A549 (cell line): ENCODE results near the gene PPM1L. TPM values are rescaled to one million over a fixed set of nuclear protein-coding genes. Genes with fewer than 3 reads are reported as not detected.

Experiments
- ATAC-seq, 2 experiments: fragments of 200-7000 bp in 1 of 2; fragments of >200 bp in 1 of 2; cut with Nextera tagmentation in 1 of 2; cut with Tn5 transposase in 1 of 2; 3 replicates each; pipeline versions ENCODE4 v1.8.0 to v1.9.1; 2018 to 2020; ENCODE audit warnings: mild to moderate bottlenecking in 1 of 2, moderate library complexity in 1 of 2
- CTCF ChIA-PET: fragments of 300-600 bp; sonication (Branson Sonifier 250); formaldehyde crosslinking; extraction: SDS; loops from one replicate; lab custom pipeline; 2021; ENCODE audit warnings: antibody characterized with exemption, inconsistent platforms; lab: Yijun Ruan, JAX
- POLR2A ChIA-PET: fragments of 350-600 bp; formaldehyde crosslinking; extraction: SDS; loops from one replicate; lab custom pipeline; 2021; ENCODE audit warnings: antibody characterized with exemption, inconsistent platforms; lab: Yijun Ruan, JAX
- DNase-seq, 2 experiments: peaks; one replicate each; pipeline versions ENCODE4 v3.0.0 to v3.0.0-alpha.2; 2011 to 2016; ENCODE audit warnings: low read depth in 1 of 2, low spot score in 1 of 2
- FAIRE-seq: peaks from 2 replicates; lab custom pipeline; 2011; peaks lifted over from hg19 to GRCh38; lab: Jason Lieb, UNC
- H3K27ac ChIP-seq, 2 experiments: fragments of >200 bp; sonication (Bioruptor Twin); formaldehyde crosslinking; 3 replicates each; pipeline ENCODE4 v1.5.1; 2016 to 2017
- H3K4me1 ChIP-seq: fragments of >200 bp; sonication (Bioruptor Twin); formaldehyde crosslinking; 3 replicates; pipeline ENCODE4 v1.6.1; 2016
- H3K4me2 ChIP-seq: fragments of >200 bp; sonication (Bioruptor Twin); formaldehyde crosslinking; 3 replicates; pipeline ENCODE4 v1.6.1; 2016
- H3K4me3 ChIP-seq: fragments of >200 bp; sonication (Bioruptor Twin); formaldehyde crosslinking; 3 replicates; pipeline ENCODE4 v1.5.1; 2016
- H3K9me3 ChIP-seq: fragments of >200 bp; sonication (Bioruptor Twin); formaldehyde crosslinking; 3 replicates; pipeline ENCODE4 v1.6.1; 2016
- CBX2 ChIP-seq: fragments of 200-600 bp; sonication (generic); IDR thresholded peaks from 2 replicates; pipeline ENCODE4 v1.6.1; 2016; ENCODE audit warnings: low read depth, mild to moderate bottlenecking, borderline replicate concordance
- CBX8 ChIP-seq: fragments of 200-600 bp; sonication (generic); IDR thresholded peaks from 2 replicates; pipeline ENCODE4 v1.6.1; 2016
- CHD2 ChIP-seq: fragments of 150-350 bp; IDR thresholded peaks from 2 replicates; pipeline ENCODE4 v1.6.1; 2014; ENCODE audit warnings: low read length; ENCODE audit not compliant: partially characterized antibody
- EHF ChIP-seq: fragments of 250-450 bp; sonication (Bioruptor Pico); IDR thresholded peaks from 2 replicates; pipeline ENCODE4 v1.5.0; 2020; ENCODE audit warnings: mild to moderate bottlenecking
- EHMT2 ChIP-seq: fragments of 200-600 bp; sonication (generic); IDR thresholded peaks from 2 replicates; pipeline ENCODE4 v1.6.1; 2016; ENCODE audit warnings: antibody characterized with exemption, low read depth, mild to moderate bottlenecking, moderate library complexity
- FOSB ChIP-seq: fragments of 250-450 bp; sonication (Bioruptor Pico); IDR thresholded peaks from 2 replicates; pipeline ENCODE4 v1.5.0; 2020; ENCODE audit warnings: mild to moderate bottlenecking, moderate library complexity
- FOSL2 ChIP-seq, 2 experiments: fragments of 450-650 bp in 1 of 2; fragments of >200 bp in 1 of 2; sonication (Bioruptor Twin) in 1 of 2; formaldehyde crosslinking; IDR thresholded peaks; 2 replicates each; pipeline versions ENCODE4 v1.5.0 to v1.6.1; 2016 to 2020; ENCODE audit warnings: mild to moderate bottlenecking in 1 of 2, moderate library complexity in 1 of 2
- FOXS1 ChIP-seq: fragments of 250-450 bp; sonication (Bioruptor Pico); IDR thresholded peaks from 2 replicates; pipeline ENCODE4 v1.5.0; 2020; ENCODE audit warnings: mild to moderate bottlenecking, moderate library complexity
- HOXB13 ChIP-seq: fragments of 250-450 bp; sonication (Bioruptor Pico); IDR thresholded peaks from 2 replicates; pipeline ENCODE4 v1.5.0; 2020; ENCODE audit warnings: low read depth, mild to moderate bottlenecking, moderate library complexity
- HOXB5 ChIP-seq: fragments of 250-450 bp; sonication (Bioruptor Pico); IDR thresholded peaks from 2 replicates; pipeline ENCODE4 v1.5.0; 2020; ENCODE audit warnings: mild to moderate bottlenecking, moderate library complexity
- JUN ChIP-seq, 2 experiments: fragments of >200 bp; sonication (Bioruptor Twin); formaldehyde crosslinking; IDR thresholded peaks; 2 replicates in 1 of 2; 3 replicates in 1 of 2; pipeline ENCODE4 v1.6.1; 2016 to 2017
- KDM1A ChIP-seq: fragments of 200-600 bp; sonication (generic); IDR thresholded peaks from 2 replicates; pipeline ENCODE4 v1.6.1; 2016; ENCODE audit warnings: low read depth, mild to moderate bottlenecking
- MYC ChIP-seq: IDR thresholded peaks from 2 replicates; pipeline ENCODE4 v1.6.1; 2012; ENCODE audit warnings: mild to moderate bottlenecking, inconsistent platforms, low read length, improper control_type of control experiment, borderline replicate concordance
- NFE2L2 ChIP-seq: fragments of 150-350 bp; conservative IDR thresholded peaks from 2 replicates; pipeline ENCODE4 v1.6.1; 2014; ENCODE audit warnings: low read length
- NPAS2 ChIP-seq: fragments of 250-450 bp; sonication (Bioruptor Pico); IDR thresholded peaks from 2 replicates; pipeline ENCODE4 v1.8.0; 2022; ENCODE audit warnings: mild to moderate bottlenecking, moderate library complexity, borderline replicate concordance
- NR3C1 ChIP-seq: fragments of >200 bp; sonication (Bioruptor Twin); formaldehyde crosslinking; IDR thresholded peaks from 3 replicates; pipeline ENCODE4 v1.6.1; 2017
- POLR2A ChIP-seq: IDR thresholded peaks from 2 replicates; pipeline ENCODE4 v1.6.1; 2012; ENCODE audit warnings: mild to moderate bottlenecking, low read length
- RFX5 ChIP-seq: fragments of 450-650 bp; IDR thresholded peaks from 2 replicates; pipeline ENCODE4 v1.7.1; 2014; ENCODE audit warnings: antibody characterized with exemption, mild to moderate bottlenecking, moderate library complexity
- RNF2 ChIP-seq: fragments of 200-600 bp; sonication (generic); IDR thresholded peaks from 2 replicates; pipeline ENCODE4 v1.6.1; 2016; ENCODE audit warnings: low read depth, mild to moderate bottlenecking, antibody characterized with exemption, moderate library complexity, borderline replicate concordance
- TP53 ChIP-seq: fragments of 250-450 bp; sonication (Bioruptor Pico); IDR thresholded peaks from 2 replicates; pipeline ENCODE4 v1.5.0; 2021; ENCODE audit warnings: mild to moderate bottlenecking, moderate library complexity
- ZNF302 ChIP-seq: fragments of 250-450 bp; sonication (Bioruptor Pico); IDR thresholded peaks from 2 replicates; pipeline ENCODE4 v1.9.0; 2021; ENCODE audit warnings: inconsistent platforms, mild to moderate bottlenecking, moderate library complexity
- WGBS: methylation state at CpG from one replicate; pipeline ENCODE4 v1.1.6; 2017; ENCODE audit errors: missing lambda C conversion rate; 5-methylcytosine and 5-hydroxymethylcytosine counted together
- polyA plus RNA-seq, 4 experiments: library from polyadenylated mRNA; depleted of rRNA in 3 of 4; stranded (reverse); fragments of >200 nt; fragmentation: RNase III in 1 of 4; extraction: RNeasy Plus Mini Kit Qiagen cat#74134 plus additional on column Dnase treatment in 1 of 4; gene quantifications; 2 replicates in 3 of 4; 3 replicates in 1 of 4; pipeline ENCODE4 v1.2.3, GENCODE V29; 2011 to 2017
- TF ChIP-seq, protein P1 (sequence below): fragments of 450-650 bp; IDR thresholded peaks from 2 replicates; pipeline ENCODE4 v1.6.1; 2014; ENCODE audit warnings: antibody characterized with exemption
- TF ChIP-seq, protein P2 (sequence below): fragments of 250-450 bp; sonication (Bioruptor Pico); IDR thresholded peaks from 2 replicates; pipeline ENCODE4 v1.5.0; 2021; ENCODE audit warnings: mild to moderate bottlenecking, moderate library complexity, borderline replicate concordance
- TF ChIP-seq, protein P3 (sequence below): fragments of 150-350 bp; IDR thresholded peaks from 2 replicates; pipeline ENCODE4 v1.6.1; 2014; ENCODE audit warnings: low read depth, mild to moderate bottlenecking, low read length

Gene PPM1L
- polyA plus RNA-seq, 2 of the 4 experiments (the other 2 are of a cell fraction) = 0.27 to 0.45 TPM

DNA sequence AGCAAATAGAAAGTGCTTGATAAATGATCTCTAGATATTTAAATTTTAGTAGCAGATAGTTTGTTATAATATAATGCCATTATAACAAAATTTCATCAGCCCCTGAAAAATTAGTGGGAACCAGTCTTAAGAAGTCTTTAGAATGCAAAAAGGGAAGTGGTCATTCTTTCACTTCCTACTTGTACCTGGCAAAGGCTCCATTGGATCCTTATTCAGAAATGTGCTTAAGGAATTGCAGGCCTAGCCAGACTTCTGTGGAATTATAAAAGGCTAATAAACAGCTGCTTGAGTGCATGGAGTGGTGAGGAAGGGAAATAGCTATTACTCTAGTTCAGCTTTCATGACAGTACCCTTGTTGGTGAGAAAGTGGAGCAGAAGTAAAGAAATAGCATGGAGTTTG is 24.2 kb downstream of the PPM1L start (continued):
- no peak for TF ChIP-seq RNF2
- TF ChIP-seq TP53 (CRISPR knock-in tag) = no peak
- no peak for TF ChIP-seq KDM1A
- no peak for TF ChIP-seq POLR2A
- no peak for TF ChIP-seq CHD2
- TF ChIP-seq EHF (CRISPR knock-in tag) = no peak

DNA sequence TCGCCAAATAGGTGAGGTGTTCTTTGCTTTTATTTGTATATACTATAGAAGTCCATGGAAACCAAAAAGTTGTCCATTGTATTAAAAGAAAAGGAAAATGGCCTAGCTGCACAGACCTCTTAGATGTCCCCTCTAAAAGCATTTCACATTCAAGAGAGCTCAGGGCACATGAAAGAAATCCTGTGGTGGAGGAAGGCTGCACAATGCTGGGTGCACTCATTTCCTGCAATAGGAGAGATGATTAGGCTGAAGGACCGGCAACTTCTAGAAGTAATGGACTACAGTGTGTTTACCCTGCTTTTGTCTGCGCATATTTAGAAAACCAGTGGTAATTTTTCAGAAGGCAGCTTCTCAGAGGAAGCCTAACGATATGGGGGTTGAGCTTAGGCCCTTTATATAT is 25.4 kb downstream of the PPM1L start:
- H3K9me3 ChIP-seq = no peaks in the 10 kb centered on the region
- H3K27ac ChIP-seq = no peak overlapping the region
- DNase-seq (no peak), FAIRE-seq (no peak), ATAC-seq (no peak)
- TF ChIP-seq HOXB13 (CRISPR knock-in tag) (no peak), HOXB5 (CRISPR knock-in tag) (no peak), FOSB (CRISPR knock-in tag) (no peak), CBX2 (no peak), JUN (IDR thresholded peaks at IDR 0.05) (no peak), NR3C1 (no peak), EHF (CRISPR knock-in tag) (no peak)
- TF ChIP-seq, protein P1, sequence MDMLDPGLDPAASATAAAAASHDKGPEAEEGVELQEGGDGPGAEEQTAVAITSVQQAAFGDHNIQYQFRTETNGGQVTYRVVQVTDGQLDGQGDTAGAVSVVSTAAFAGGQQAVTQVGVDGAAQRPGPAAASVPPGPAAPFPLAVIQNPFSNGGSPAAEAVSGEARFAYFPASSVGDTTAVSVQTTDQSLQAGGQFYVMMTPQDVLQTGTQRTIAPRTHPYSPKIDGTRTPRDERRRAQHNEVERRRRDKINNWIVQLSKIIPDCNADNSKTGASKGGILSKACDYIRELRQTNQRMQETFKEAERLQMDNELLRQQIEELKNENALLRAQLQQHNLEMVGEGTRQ = no peak
- TF ChIP-seq, protein P2, sequence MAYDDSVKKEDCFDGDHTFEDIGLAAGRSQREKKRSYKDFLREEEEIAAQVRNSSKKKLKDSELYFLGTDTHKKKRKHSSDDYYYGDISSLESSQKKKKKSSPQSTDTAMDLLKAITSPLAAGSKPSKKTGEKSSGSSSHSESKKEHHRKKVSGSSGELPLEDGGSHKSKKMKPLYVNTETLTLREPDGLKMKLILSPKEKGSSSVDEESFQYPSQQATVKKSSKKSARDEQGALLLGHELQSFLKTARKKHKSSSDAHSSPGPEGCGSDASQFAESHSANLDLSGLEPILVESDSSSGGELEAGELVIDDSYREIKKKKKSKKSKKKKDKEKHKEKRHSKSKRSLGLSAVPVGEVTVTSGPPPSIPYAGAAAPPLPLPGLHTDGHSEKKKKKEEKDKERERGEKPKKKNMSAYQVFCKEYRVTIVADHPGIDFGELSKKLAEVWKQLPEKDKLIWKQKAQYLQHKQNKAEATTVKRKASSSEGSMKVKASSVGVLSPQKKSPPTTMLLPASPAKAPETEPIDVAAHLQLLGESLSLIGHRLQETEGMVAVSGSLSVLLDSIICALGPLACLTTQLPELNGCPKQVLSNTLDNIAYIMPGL (CRISPR knock-in tag) = no peak
- TF ChIP-seq, protein P3, sequence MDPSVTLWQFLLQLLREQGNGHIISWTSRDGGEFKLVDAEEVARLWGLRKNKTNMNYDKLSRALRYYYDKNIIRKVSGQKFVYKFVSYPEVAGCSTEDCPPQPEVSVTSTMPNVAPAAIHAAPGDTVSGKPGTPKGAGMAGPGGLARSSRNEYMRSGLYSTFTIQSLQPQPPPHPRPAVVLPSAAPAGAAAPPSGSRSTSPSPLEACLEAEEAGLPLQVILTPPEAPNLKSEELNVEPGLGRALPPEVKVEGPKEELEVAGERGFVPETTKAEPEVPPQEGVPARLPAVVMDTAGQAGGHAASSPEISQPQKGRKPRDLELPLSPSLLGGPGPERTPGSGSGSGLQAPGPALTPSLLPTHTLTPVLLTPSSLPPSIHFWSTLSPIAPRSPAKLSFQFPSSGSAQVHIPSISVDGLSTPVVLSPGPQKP = no peak
- ChIA-PET CTCF (interaction anchor here (1.1 kb wide), 1 partner anchor 17 kb away, joined by 3 read pairs; no protein-coding TSS in a partner anchor), POLR2A (no interaction called here)
- no peak overlapping the region for H3K4me3 ChIP-seq
- WGBS = 63% methylated on average over 4 of the region's 4 CpGs
- no peaks in the 10 kb centered on the region for H3K4me1 ChIP-seq
- H3K4me2 ChIP-seq = no peak overlapping the region

DNA sequence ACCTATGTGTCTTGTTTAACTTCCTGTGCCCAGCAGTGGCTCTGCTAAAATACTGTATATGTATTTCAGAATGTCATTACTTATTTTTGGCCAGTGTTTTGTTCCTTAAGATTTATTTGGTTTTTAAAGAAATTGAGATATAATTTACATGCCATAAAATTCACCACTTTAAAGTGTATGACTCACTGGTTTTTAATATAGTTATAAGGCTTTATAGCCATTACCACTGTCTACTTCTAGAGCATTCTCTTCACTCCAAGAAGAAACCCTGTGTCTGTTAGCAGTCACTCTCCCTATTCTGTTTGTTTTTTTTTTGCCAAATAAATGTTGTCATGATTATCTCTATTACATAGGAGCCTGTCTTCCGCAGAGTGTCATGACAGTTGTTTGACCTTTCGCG is 25.8 kb downstream of the PPM1L start:
- ATAC-seq (no peak), FAIRE-seq (no peak), DNase-seq (no peak)
- ChIA-PET CTCF (interaction anchor here (1.1 kb wide), 1 partner anchor 16 kb away, joined by 3 read pairs; no protein-coding TSS in a partner anchor), POLR2A (no interaction called here)
- H3K9me3 ChIP-seq = no peaks in the 10 kb centered on the region
- H3K4me3 ChIP-seq = no peak overlapping the region
- H3K4me2 ChIP-seq = no peak overlapping the region
- no peak for TF ChIP-seq EHMT2
- TF ChIP-seq FOSL2 (IDR thresholded peaks at IDR 0.05) = no peak
- no peak for TF ChIP-seq FOSL2 (CRISPR knock-in tag; IDR thresholded peaks at IDR 0.05)
- TF ChIP-seq NFE2L2 = no peak
- H3K27ac ChIP-seq = no peak overlapping the region
- no peaks in the 10 kb centered on the region for H3K4me1 ChIP-seq
- WGBS = 84% methylated on average over 3 of the region's 3 CpGs

DNA sequence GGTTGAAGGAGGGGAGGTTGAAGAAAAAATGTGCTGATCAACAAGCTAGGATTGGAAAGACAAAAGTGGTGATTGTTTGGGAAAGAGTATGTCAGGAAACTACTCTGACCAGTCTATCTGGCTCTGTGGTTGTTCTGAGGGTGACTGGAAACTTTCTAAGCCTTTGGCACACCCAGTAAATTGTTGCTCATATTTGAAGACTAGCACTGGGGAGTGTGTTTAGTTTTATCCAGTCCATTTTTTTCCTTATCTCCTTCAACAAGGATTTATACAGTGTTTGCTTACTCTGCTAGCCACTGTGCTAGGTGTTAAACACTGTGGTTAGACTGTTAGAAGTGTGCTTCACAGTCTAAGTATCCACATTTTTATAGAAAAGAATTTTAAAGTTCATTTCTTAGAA is 28.8 kb downstream of the PPM1L start:
- DNase-seq = no peak
- H3K4me2 ChIP-seq = no peak overlapping the region
- no peak for ATAC-seq
- H3K4me1 ChIP-seq = no peaks in the 10 kb centered on the region
- H3K4me3 ChIP-seq = no peak overlapping the region
- H3K27ac ChIP-seq = no peak overlapping the region
- no peaks in the 10 kb centered on the region for H3K9me3 ChIP-seq
- TF ChIP-seq ZNF302 (CRISPR knock-in tag) = no peak
- TF ChIP-seq CHD2 = no peak
- TF ChIP-seq NFE2L2 = no peak
- no peak for TF ChIP-seq NPAS2 (CRISPR knock-in tag)
- no peak for TF ChIP-seq FOSB (CRISPR knock-in tag)
- no peak for TF ChIP-seq CBX8
- TF ChIP-seq FOXS1 (CRISPR knock-in tag) = no peak
- TF ChIP-seq NR3C1 = no peak
- TF ChIP-seq, protein P3 = no peak
- no peak for TF ChIP-seq RFX5
- TF ChIP-seq MYC = no peak
- TF ChIP-seq, all 56 proteins: peak for 0
- FAIRE-seq = no peak
- POLR2A ChIA-PET = no interaction called here
- CTCF ChIA-PET = no interaction called here
